Esophagus squamous epithelium (tissue), 5 donors: ENCODE data around the gene CDC123. TPM values are rescaled to one million over a fixed set of nuclear protein-coding genes. Genes with fewer than 3 reads are reported as not detected.
A peak's percentile ranks its signal among the peaks of the same experiment; 100 is the strongest.

Experiments used
- DNase-seq: peaks from one replicate; lab custom pipeline; 2025; lab: John Stamatoyannopoulos, UW
- H3K27ac ChIP-seq, 4 donors: fragments of 200-600 bp; sonication (generic); one replicate each; pipeline ENCODE4 v1.5.1; 2016 to 2019; ENCODE audit warnings: mild to moderate bottlenecking in 1 of 4
- H3K27me3 ChIP-seq, 4 donors: fragments of 200-600 bp; sonication (generic); 1 replicate in 3 of 4; 2 replicates in 1 of 4; pipeline versions ENCODE4 v1.5.1 to v1.6.0; 2017 to 2021; ENCODE audit warnings: antibody characterized with exemption in 1 of 4
- H3K36me3 ChIP-seq, 3 donors: fragments of 200-600 bp; sonication (generic); one replicate each; pipeline ENCODE4 v1.5.1; 2016 to 2019
- H3K4me1 ChIP-seq, 3 donors: fragments of 200-600 bp; sonication (generic); one replicate each; pipeline ENCODE4 v1.5.1; 2017 to 2019
- H3K4me3 ChIP-seq, 4 donors: fragments of 200-600 bp; sonication (generic); 1 replicate in 3 of 4; 2 replicates in 1 of 4; pipeline ENCODE4 v1.5.1; 2016 to 2019; ENCODE audit warnings: mild to moderate bottlenecking in 2 of 4, moderate library complexity in 1 of 4
- H3K9me3 ChIP-seq, 3 donors: fragments of 200-600 bp; sonication (generic); one replicate each; pipeline ENCODE4 v1.5.1; 2016 to 2019
- POLR2A ChIP-seq, 4 donors: fragments of 450-650 bp; IDR thresholded peaks; one replicate each; pipeline ENCODE4 v1.6.1; 2017; ENCODE audit warnings: antibody characterized with exemption in 4 of 4, mild to moderate bottlenecking in 4 of 4, moderate library complexity in 3 of 4
- WGBS, 2 donors: methylation state at CpG; one replicate each; pipeline ENCODE4 v1.1.5; 2018; 5-methylcytosine and 5-hydroxymethylcytosine counted together
- intact Hi-C: fragments of 100-400 bp; cut with DNase I; formaldehyde crosslinking; loops from one replicate; pipeline ENCODE4 v1.15.0; 2022
- total RNA-seq, 4 donors: library from RNA; depleted of rRNA; stranded (reverse); fragments of >200 nt; gene quantifications; one replicate each; pipeline ENCODE4 v1.1.0, GENCODE V29; 2016
- TF ChIP-seq, protein P1 (sequence below), 6 experiments: fragments of 450-650 bp in 4 of 6; fragments of 200-600 bp in 2 of 6; sonication (generic) in 2 of 6; IDR thresholded peaks; one replicate each; pipeline ENCODE4 v1.5.1; 2016 to 2019; ENCODE audit warnings: antibody characterized with exemption in 6 of 6, mild to moderate bottlenecking in 4 of 6, moderate library complexity in 4 of 6
- donor health status: DM: yes; HTN: yes; CAD: no.

The CDC123 gene
- total RNA-seq, 4 donors from 2014 or later: 37.4 to 84.8 (median 80.3) TPM

DNA sequence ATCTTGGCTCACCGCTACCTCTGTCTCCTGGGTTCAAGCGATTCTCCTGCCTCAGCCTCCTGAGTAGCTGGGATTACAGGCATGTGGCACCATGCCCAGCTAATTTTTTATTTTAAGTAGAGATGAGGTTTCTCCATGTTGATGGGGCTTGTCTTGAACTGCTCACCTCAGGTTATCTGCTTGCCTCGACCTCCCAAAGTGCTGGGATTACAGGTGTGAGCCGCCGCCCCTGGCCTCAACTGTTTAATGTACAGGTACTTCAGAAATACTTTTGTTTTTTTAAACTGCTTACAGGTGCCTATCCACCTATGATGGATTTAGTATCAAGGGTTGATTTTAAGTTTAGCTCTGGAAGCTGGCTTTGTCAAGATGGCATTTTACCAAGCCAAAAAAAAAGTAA, 55.6 kb downstream of the CDC123 start:
- intact Hi-C loops: no loop called here
- no peak for TF ChIP-seq POLR2A (IDR thresholded peaks at IDR 0.05)
- TF ChIP-seq, protein P1, sequence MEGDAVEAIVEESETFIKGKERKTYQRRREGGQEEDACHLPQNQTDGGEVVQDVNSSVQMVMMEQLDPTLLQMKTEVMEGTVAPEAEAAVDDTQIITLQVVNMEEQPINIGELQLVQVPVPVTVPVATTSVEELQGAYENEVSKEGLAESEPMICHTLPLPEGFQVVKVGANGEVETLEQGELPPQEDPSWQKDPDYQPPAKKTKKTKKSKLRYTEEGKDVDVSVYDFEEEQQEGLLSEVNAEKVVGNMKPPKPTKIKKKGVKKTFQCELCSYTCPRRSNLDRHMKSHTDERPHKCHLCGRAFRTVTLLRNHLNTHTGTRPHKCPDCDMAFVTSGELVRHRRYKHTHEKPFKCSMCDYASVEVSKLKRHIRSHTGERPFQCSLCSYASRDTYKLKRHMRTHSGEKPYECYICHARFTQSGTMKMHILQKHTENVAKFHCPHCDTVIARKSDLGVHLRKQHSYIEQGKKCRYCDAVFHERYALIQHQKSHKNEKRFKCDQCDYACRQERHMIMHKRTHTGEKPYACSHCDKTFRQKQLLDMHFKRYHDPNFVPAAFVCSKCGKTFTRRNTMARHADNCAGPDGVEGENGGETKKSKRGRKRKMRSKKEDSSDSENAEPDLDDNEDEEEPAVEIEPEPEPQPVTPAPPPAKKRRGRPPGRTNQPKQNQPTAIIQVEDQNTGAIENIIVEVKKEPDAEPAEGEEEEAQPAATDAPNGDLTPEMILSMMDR (IDR thresholded peaks at IDR 0.05): no peak
- WGBS, 2 donors: 83 to 87% methylated on average over 5 of the region's 5 CpGs
- Histone ChIP-seq H3K36me3 (peaks cover 0 to 53% (median 12%) of the 10 kb centered on the region in 3 donors), H3K9me3 (no peaks in the 10 kb centered on the region), H3K4me1 (no peaks in the 10 kb centered on the region), H3K27ac (no peak overlapping the region), H3K4me3 (no peak overlapping the region), H3K27me3 (no peaks in the 10 kb centered on the region)
- no peak for DNase-seq

DNA sequence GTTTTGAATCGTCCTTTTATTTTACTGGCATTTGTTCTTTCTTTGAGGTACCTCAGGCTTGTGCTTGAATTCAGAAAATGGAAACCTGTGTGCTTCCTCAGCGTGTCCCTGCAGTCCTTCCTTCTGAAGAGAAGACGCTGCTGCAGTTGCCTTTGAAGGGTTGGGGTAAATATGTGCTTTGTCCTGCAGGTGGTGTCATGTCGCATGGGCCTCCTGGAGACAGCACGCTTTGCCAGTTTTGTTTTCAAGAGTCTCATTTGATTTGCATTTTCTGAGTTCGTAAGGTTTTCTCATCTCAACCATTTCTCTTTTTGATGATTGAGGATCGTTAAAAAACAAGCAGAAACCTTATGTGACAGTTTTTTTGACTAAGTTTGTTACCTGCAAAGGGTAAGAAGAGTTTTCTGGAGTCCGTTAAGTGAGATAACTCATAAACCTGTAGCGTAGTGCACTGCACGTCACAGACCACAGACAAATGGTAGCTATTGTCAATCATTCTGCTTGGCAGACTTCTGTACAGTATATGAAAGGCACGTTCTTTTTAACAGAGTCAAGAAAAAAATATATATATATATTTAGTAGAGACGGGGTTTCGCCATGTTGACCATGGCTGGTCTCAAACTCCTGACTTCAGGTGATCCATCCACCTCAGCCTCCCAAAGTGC, 57.0 kb downstream of the CDC123 start:
- TF ChIP-seq, protein P1 (IDR thresholded peaks at IDR 0.05): peak in 3 of 6 experiments; percentile 5 to 38 (median 6)
- no peak for TF ChIP-seq POLR2A (IDR thresholded peaks at IDR 0.05)
- WGBS, 2 donors: 91 to 92% methylated on average over 13 of the region's 13 CpGs
- Histone ChIP-seq H3K4me3 (no peak overlapping the region), H3K27me3 (no peaks in the 10 kb centered on the region), H3K27ac (no peak overlapping the region), H3K4me1 (no peaks in the 10 kb centered on the region), H3K9me3 (no peaks in the 10 kb centered on the region), H3K36me3 (peaks cover 0 to 40% (median 4%) of the 10 kb centered on the region in 3 donors)
- no peak for DNase-seq
- intact Hi-C loops: no loop called here

DNA sequence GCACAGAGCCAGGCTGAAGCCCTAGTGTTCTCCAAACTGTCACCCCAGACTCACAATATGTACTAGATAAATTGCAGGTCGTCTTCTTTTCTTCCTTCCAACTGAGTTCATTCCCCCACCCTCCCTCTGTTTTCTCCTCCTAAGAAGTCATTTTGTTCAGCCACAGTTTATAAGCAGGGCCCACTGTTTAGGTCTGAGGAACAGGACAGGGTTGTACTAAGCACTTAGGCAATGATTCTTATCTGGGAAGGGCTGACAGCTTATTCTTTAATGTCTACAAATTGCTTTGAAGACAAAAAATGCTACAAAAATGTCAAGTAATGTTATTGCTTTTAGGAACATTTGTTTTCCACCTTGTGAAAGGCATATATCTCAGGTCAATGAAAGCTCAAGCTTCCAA, 59.1 kb downstream of the CDC123 start:
- Histone ChIP-seq H3K27me3 (no peaks in the 10 kb centered on the region), H3K27ac (no peak overlapping the region), H3K9me3 (no peaks in the 10 kb centered on the region), H3K4me1 (no peaks in the 10 kb centered on the region), H3K36me3 (peaks cover 0 to 20% (median 0%) of the 10 kb centered on the region in 3 donors), H3K4me3 (no peak overlapping the region)
- no peak for DNase-seq
- TF ChIP-seq POLR2A (IDR thresholded peaks at IDR 0.05): no peak
- TF ChIP-seq, protein P1 (IDR thresholded peaks at IDR 0.05): no peak
- intact Hi-C loops: no loop called here
- WGBS, 2 donors: 58 to 62% methylated on average over 1 of the region's 1 CpG

DNA sequence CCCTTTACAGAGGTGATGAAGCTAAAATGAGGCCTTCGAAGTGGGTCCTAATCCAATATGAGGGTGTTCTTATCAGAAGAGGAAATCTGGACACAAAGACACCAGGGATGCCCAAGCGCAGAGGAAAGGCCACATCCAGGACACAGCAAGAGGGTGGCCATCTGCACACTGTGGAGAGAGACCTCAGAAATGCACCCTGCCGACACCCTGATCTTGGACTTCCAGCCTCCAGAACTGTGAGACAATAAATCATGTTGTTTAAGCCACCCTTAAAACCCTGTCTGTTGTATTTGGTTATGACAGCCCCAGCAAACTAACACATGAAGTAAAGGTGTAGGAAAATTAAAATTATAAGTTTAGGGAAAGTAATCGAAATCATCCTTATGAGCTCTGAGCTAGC, 64.0 kb downstream of the CDC123 start:
- Histone ChIP-seq H3K9me3 (no peaks in the 10 kb centered on the region), H3K27ac (no peak overlapping the region), H3K36me3 (no peaks in the 10 kb centered on the region), H3K4me1 (peaks cover 3 to 14% (median 3%) of the 10 kb centered on the region in 3 donors), H3K4me3 (no peak overlapping the region), H3K27me3 (no peaks in the 10 kb centered on the region)
- no peak for DNase-seq
- WGBS, 2 donors: 85 to 94% methylated on average over 4 of the region's 4 CpGs
- TF ChIP-seq POLR2A (IDR thresholded peaks at IDR 0.05): no peak
- TF ChIP-seq, protein P1 (IDR thresholded peaks at IDR 0.05): no peak
- intact Hi-C loops: loop anchor here (5.0 kb wide), 2 partner anchors 402 to 447 kb away; no protein-coding TSS in a partner anchor

DNA sequence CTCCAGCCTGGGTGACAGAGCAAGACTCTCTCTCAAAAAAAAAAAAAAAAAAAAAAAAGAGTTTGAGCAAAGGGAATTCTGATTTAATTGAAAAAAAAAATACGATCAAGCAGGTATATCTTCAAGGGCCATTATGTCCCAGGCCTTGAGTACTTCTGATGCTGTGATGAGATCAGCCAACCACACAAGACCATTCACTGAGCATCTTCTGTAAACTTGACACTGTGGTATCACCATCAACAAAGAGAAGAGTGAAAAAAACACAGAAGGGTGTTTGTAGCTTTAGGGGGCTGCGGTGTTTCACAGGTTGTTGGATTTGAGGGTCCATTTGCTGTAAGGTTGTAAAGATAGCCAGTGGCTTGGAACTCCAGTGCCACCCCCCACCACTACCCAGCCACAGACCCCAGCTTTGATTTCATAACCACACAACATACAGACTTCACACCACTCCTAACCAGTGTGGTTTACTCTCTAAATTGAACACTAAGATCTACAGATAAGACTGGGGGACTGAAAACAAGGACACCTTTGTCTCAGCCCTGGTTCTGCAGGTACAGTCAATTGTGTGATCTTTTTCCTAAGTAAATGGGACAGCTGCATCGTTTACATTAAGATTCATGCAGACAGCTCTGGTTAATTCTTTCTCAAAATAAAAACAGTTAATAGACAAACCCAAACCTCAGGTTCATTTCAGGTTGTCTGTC, 66.4 kb downstream of the CDC123 start:
- Histone ChIP-seq H3K27ac (no peak overlapping the region), H3K27me3 (no peaks in the 10 kb centered on the region), H3K9me3 (no peaks in the 10 kb centered on the region), H3K36me3 (no peaks in the 10 kb centered on the region), H3K4me1 (peaks cover 3 to 25% (median 10%) of the 10 kb centered on the region in 3 donors), H3K4me3 (no peak overlapping the region)
- TF ChIP-seq, protein P1 (IDR thresholded peaks at IDR 0.05): no peak
- no peak for TF ChIP-seq POLR2A (IDR thresholded peaks at IDR 0.05)
- 78 to 91% methylated on average over 3 of the region's 3 CpGs for WGBS, 2 donors
- DNase-seq: no peak
- intact Hi-C loops: loop anchor here (5.0 kb wide), 2 partner anchors 400 to 445 kb away; no protein-coding TSS in a partner anchor
